ENCODE measurements around the gene CCDC88B.
"Not testable (repeated sequence)": the region's sequence is repeated elsewhere in the genome, so short reads cannot be mapped to it uniquely, and the experiment has no call there.

CCDC88B gene

GRCh38 chr11:64323373-64323772 is 16.6 kb upstream of the CCDC88B start:
- DNase-seq (ENCODE audit: low read depth), result no peak

GRCh38 chr11:64323984-64324383 is 16.0 kb upstream of the CCDC88B start:
- not testable (repeated sequence) for DNase-seq (ENCODE audit: low read depth)

- no peak for DNase-seq (ENCODE audit: low read depth)
Observed at GRCh38 chr11:64324692-64325469, 15.1 kb upstream of the CCDC88B start.

GRCh38 chr11:64327375-64327774 is 12.6 kb upstream of the CCDC88B start:
- DNase-seq (ENCODE audit: low read depth), result no peak

- DNase-seq (ENCODE audit: low read depth), result no peak
Observed at GRCh38 chr11:64327993-64328392, 12.0 kb upstream of the CCDC88B start.

- DNase-seq (ENCODE audit: low read depth), result no peak
Observed at GRCh38 chr11:64330888-64331287, 9.1 kb upstream of the CCDC88B start.

GRCh38 chr11:64331569-64332371 is 8.2 kb upstream of the CCDC88B start:
- DNase-seq (ENCODE audit: low read depth), result peak; percentile 45

GRCh38 chr11:64333556-64333955 is 6.4 kb upstream of the CCDC88B start:
- DNase-seq (ENCODE audit: low read depth), result no peak

- no peak for DNase-seq (ENCODE audit: low read depth)
Observed at GRCh38 chr11:64334764-64335735, 5.0 kb upstream of the CCDC88B start.

GRCh38 chr11:64337538-64338249 is 2.3 kb upstream of the CCDC88B start:
- DNase-seq (ENCODE audit: low read depth), result no peak

GRCh38 chr11:64338716-64339115 is 1.3 kb upstream of the CCDC88B start:
- DNase-seq (ENCODE audit: low read depth), result no peak

- DNase-seq (ENCODE audit: low read depth), result no peak
Observed at GRCh38 chr11:64339286-64339685, 718 bp upstream of the CCDC88B start.

GRCh38 chr11:64340671-64341335 is 799 bp downstream of the CCDC88B start:
- DNase-seq (ENCODE audit: low read depth), result peak; percentile 76

GRCh38 chr11:64341429-64341828 is 1.4 kb downstream of the CCDC88B start:
- no peak for DNase-seq (ENCODE audit: low read depth)

GRCh38 chr11:64341851-64342791 is 2.1 kb downstream of the CCDC88B start:
- DNase-seq (ENCODE audit: low read depth), result peak; percentile 79

- no peak for DNase-seq (ENCODE audit: low read depth)
Observed at GRCh38 chr11:64342869-64343745, 3.1 kb downstream of the CCDC88B start.

GRCh38 chr11:64343767-64344559 is 4.0 kb downstream of the CCDC88B start:
- DNase-seq (ENCODE audit: low read depth), result no peak

GRCh38 chr11:64344787-64345186 is 4.8 kb downstream of the CCDC88B start:
- DNase-seq (ENCODE audit: low read depth), result no peak
